K562 (cell line): ENCODE results near the gene ARID4B. TPM values are rescaled to one million over a fixed set of nuclear protein-coding genes. Genes with fewer than 3 reads are reported as not detected.

Experiments used
- ETV1 ChIP-seq: fragments of 450-650 bp; conservative IDR thresholded peaks from 2 replicates; pipeline ENCODE4 v1.6.1; 2016; ENCODE audit warnings: missing genetic modification characterization, control low read depth, low read depth, missing compliant biosample characterization
- EZH2 ChIP-seq: IDR thresholded peaks from 2 replicates; pipeline ENCODE4 v1.6.1; 2012; ENCODE audit warnings: low read depth, mild to moderate bottlenecking, inconsistent platforms, low read length, borderline replicate concordance
- HNRNPUL1 ChIP-seq: fragments of 200-400 bp; formaldehyde crosslinking; IDR thresholded peaks from 2 replicates; pipeline ENCODE4 v1.6.1; 2017; ENCODE audit warnings: low read length
- MIER1 ChIP-seq: fragments of 450-650 bp; IDR thresholded peaks from 2 replicates; pipeline ENCODE4 v1.6.1; 2016; ENCODE audit warnings: antibody characterized with exemption, mild to moderate bottlenecking, low read depth
- RB1 ChIP-seq: fragments of 450-650 bp; IDR thresholded peaks from 2 replicates; pipeline ENCODE4 v1.6.1; 2017; ENCODE audit warnings: low read depth, mild to moderate bottlenecking
- RBFOX2 ChIP-seq: fragments of 200-400 bp; formaldehyde crosslinking; IDR thresholded peaks from 2 replicates; pipeline ENCODE4 v1.6.1; 2017; ENCODE audit warnings: low read depth, mild to moderate bottlenecking, low read length, moderate library complexity
- ZFPM2 ChIP-seq: fragments of 250-450 bp; sonication (Bioruptor Pico); IDR thresholded peaks from 2 replicates; pipeline ENCODE4 v1.5.1; 2022; ENCODE audit warnings: mild to moderate bottlenecking
- ZKSCAN3 ChIP-seq: fragments of 250-450 bp; sonication (Bioruptor Pico); IDR thresholded peaks from 2 replicates; pipeline ENCODE4 v1.4.0; 2020
- polyA plus RNA-seq, 8 experiments: library from polyadenylated mRNA; depleted of rRNA in 4 of 8; stranded (reverse) in 5 of 8; unstranded in 3 of 8; fragments of >200 nt; fragmentation: Nextera tagmentation in 2 of 8; fragmentation: Illumina TruSeq in 1 of 8; extraction: Ambion mirVana in 2 of 8; extraction: Trizol in 1 of 8; gene quantifications; 2 replicates each; pipeline versions ENCODE4 v1.2.1 to v1.2.3, GENCODE V29; 2011 to 2014; ENCODE audit warnings: inconsistent platforms in 1 of 8, missing spikeins in 1 of 8
- total RNA-seq, 7 experiments: library from RNA; depleted of rRNA in 6 of 7; stranded (reverse); fragments of >200 nt in 6 of 7; fragmentation: Illumina TruSeq in 2 of 7; extraction: Trizol in 2 of 7; gene quantifications; 2 replicates each; pipeline versions ENCODE4 v1.2.1 to v1.2.3, GENCODE V29; 2011 to 2021; ENCODE audit warnings: low replicate concordance in 1 of 7
- TF ChIP-seq, protein P1 (sequence below): fragments of 450-650 bp; IDR thresholded peaks from 2 replicates; pipeline ENCODE4 v1.6.1; 2016; ENCODE audit warnings: mild to moderate bottlenecking, moderate library complexity
- TF ChIP-seq, protein P2 (sequence below): fragments of 250-450 bp; sonication (Bioruptor Pico); IDR thresholded peaks from 2 replicates; pipeline ENCODE4 v1.8.0; 2021; ENCODE audit warnings: moderate library complexity, mild to moderate bottlenecking, inconsistent platforms
- TF ChIP-seq, protein P3 (sequence below): fragments of 250-450 bp; sonication (Bioruptor Pico); IDR thresholded peaks from 2 replicates; pipeline ENCODE4 v1.5.0; 2021; ENCODE audit warnings: mild to moderate bottlenecking, moderate library complexity

The ARID4B gene
- total and polyA plus RNA-seq, 9 of the 15 experiments (the other 6 are each of a cell fraction or from before 2014, with no cell fraction given), result 8.4 to 38.9 (median 18.5) TPM

GRCh38 chr1:235160957-235161684 lies 166.9 kb downstream of the ARID4B start, which contains the start of gene RBM34 (continued):
- TF ChIP-seq, protein P1, sequence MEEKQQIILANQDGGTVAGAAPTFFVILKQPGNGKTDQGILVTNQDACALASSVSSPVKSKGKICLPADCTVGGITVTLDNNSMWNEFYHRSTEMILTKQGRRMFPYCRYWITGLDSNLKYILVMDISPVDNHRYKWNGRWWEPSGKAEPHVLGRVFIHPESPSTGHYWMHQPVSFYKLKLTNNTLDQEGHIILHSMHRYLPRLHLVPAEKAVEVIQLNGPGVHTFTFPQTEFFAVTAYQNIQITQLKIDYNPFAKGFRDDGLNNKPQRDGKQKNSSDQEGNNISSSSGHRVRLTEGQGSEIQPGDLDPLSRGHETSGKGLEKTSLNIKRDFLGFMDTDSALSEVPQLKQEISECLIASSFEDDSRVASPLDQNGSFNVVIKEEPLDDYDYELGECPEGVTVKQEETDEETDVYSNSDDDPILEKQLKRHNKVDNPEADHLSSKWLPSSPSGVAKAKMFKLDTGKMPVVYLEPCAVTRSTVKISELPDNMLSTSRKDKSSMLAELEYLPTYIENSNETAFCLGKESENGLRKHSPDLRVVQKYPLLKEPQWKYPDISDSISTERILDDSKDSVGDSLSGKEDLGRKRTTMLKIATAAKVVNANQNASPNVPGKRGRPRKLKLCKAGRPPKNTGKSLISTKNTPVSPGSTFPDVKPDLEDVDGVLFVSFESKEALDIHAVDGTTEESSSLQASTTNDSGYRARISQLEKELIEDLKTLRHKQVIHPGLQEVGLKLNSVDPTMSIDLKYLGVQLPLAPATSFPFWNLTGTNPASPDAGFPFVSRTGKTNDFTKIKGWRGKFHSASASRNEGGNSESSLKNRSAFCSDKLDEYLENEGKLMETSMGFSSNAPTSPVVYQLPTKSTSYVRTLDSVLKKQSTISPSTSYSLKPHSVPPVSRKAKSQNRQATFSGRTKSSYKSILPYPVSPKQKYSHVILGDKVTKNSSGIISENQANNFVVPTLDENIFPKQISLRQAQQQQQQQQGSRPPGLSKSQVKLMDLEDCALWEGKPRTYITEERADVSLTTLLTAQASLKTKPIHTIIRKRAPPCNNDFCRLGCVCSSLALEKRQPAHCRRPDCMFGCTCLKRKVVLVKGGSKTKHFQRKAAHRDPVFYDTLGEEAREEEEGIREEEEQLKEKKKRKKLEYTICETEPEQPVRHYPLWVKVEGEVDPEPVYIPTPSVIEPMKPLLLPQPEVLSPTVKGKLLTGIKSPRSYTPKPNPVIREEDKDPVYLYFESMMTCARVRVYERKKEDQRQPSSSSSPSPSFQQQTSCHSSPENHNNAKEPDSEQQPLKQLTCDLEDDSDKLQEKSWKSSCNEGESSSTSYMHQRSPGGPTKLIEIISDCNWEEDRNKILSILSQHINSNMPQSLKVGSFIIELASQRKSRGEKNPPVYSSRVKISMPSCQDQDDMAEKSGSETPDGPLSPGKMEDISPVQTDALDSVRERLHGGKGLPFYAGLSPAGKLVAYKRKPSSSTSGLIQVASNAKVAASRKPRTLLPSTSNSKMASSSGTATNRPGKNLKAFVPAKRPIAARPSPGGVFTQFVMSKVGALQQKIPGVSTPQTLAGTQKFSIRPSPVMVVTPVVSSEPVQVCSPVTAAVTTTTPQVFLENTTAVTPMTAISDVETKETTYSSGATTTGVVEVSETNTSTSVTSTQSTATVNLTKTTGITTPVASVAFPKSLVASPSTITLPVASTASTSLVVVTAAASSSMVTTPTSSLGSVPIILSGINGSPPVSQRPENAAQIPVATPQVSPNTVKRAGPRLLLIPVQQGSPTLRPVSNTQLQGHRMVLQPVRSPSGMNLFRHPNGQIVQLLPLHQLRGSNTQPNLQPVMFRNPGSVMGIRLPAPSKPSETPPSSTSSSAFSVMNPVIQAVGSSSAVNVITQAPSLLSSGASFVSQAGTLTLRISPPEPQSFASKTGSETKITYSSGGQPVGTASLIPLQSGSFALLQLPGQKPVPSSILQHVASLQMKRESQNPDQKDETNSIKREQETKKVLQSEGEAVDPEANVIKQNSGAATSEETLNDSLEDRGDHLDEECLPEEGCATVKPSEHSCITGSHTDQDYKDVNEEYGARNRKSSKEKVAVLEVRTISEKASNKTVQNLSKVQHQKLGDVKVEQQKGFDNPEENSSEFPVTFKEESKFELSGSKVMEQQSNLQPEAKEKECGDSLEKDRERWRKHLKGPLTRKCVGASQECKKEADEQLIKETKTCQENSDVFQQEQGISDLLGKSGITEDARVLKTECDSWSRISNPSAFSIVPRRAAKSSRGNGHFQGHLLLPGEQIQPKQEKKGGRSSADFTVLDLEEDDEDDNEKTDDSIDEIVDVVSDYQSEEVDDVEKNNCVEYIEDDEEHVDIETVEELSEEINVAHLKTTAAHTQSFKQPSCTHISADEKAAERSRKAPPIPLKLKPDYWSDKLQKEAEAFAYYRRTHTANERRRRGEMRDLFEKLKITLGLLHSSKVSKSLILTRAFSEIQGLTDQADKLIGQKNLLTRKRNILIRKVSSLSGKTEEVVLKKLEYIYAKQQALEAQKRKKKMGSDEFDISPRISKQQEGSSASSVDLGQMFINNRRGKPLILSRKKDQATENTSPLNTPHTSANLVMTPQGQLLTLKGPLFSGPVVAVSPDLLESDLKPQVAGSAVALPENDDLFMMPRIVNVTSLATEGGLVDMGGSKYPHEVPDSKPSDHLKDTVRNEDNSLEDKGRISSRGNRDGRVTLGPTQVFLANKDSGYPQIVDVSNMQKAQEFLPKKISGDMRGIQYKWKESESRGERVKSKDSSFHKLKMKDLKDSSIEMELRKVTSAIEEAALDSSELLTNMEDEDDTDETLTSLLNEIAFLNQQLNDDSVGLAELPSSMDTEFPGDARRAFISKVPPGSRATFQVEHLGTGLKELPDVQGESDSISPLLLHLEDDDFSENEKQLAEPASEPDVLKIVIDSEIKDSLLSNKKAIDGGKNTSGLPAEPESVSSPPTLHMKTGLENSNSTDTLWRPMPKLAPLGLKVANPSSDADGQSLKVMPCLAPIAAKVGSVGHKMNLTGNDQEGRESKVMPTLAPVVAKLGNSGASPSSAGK, result peak; percentile 88
- no peak for TF ChIP-seq MIER1
- TF ChIP-seq RB1, result peak; percentile 86
- TF ChIP-seq RBFOX2, result peak; percentile 100
- TF ChIP-seq HNRNPUL1, result no peak
- peak; percentile 77 for TF ChIP-seq ETV1 (tag)
- no peak for TF ChIP-seq ZKSCAN3 (CRISPR knock-in tag)
- TF ChIP-seq EZH2, result no peak
- TF ChIP-seq, protein P2, sequence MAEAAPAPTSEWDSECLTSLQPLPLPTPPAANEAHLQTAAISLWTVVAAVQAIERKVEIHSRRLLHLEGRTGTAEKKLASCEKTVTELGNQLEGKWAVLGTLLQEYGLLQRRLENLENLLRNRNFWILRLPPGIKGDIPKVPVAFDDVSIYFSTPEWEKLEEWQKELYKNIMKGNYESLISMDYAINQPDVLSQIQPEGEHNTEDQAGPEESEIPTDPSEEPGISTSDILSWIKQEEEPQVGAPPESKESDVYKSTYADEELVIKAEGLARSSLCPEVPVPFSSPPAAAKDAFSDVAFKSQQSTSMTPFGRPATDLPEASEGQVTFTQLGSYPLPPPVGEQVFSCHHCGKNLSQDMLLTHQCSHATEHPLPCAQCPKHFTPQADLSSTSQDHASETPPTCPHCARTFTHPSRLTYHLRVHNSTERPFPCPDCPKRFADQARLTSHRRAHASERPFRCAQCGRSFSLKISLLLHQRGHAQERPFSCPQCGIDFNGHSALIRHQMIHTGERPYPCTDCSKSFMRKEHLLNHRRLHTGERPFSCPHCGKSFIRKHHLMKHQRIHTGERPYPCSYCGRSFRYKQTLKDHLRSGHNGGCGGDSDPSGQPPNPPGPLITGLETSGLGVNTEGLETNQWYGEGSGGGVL (CRISPR knock-in tag), result no peak
- no peak for TF ChIP-seq ZFPM2 (CRISPR knock-in tag)
- TF ChIP-seq, protein P3, sequence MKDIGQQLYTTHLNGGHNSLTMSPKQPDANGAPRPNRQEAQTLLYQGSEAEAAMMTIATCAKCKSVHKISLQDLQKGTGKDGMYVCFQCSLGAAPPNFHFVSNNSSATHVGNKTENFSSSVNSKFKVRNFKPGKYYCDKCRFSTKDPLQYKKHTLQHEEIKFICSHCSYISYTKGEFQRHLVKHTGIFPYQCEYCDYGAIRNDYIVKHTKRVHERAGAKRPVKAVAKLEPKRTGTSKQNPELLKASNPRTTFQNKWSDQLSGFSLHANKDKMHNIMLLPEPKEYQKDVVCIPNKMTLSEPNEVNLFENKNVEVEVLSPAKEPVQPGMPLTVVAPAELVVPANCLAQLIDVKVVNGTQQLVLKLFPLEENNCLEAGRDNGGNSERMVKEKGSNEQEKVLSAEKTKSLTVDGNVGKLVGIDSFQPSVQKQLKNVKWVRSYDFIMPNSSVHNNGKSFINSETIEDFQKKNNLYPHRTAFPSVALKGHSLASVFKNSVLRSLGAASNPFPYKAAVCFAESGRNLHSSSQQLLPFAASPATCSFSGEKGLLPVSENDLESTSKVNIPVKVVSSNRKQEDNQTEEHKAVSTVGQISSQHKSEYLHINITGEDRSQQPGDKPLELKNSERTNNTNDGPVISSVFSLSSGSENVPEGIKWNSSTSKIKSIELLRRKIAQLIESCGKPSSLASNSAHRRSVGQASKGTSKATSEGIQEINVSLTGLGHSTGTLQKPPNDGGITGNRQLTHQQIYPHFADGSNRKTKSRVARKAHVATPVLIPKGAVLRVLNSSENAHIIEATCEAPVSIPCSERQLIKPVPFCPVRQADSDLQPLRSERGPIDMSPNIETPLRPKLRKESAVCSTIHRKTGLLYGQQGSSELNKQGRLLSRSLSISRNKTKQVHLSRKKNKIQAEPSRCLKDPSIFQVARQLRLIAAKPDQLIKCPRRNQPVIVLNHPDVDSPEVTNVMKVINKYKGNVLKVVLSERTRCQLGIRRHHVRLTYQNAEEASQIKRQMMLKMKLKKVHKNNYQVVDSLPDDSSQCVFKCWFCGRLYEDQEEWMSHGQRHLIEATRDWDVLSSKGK, result no peak
